GM19467 (cell line): ENCODE measurements around the gene ELN.
"Not testable (repeated sequence)": the region's sequence is repeated elsewhere in the genome, so short reads cannot be mapped to it uniquely, and the experiment has no call there.

Experiments used
- ATAC-seq: cut with Tn5 transposase; IDR thresholded peaks from one replicate; pipeline ENCODE4 v1.9.1; 2021; ENCODE audit warnings: mild to moderate bottlenecking, moderate library complexity; ENCODE audit not compliant: unreplicated experiment

The ELN gene

GRCh38 chr7:74000489-74001149 lies 27.4 kb upstream of the ELN start:
- no peak for ATAC-seq

GRCh38 chr7:74001150-74001494 lies 26.9 kb upstream of the ELN start:
- no peak for ATAC-seq

DNA sequence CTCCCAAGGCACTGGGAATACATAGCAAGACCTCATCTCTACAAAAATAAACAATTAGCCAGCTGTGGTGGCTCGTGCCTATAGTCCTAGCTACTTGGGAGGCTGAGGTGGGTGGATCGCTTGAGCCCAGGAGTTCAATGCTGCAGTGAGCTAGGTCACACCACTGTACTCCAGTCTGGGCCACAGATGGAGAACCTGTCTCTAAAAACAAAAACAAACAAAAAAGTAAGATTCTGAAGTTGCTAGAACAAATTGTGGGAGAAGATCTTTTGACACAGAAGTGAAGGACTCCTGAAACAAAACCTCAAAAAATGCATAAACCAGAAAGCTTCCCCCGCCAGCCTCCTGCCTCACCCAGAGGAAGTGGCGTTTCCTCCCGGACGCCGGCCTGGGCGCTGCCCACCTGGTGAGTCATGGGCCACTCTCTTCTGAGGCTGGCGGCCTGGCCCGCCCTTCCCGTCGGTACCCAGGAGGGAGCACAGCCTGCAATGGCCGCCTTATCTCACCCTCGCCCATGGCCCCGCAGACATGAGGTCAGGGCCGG lies 25.4 kb upstream of the ELN start:
- ATAC-seq: no peak

- no peak for ATAC-seq
These were observed 24.4 kb upstream of the ELN start for GRCh38 chr7:74003621-74004020.

DNA sequence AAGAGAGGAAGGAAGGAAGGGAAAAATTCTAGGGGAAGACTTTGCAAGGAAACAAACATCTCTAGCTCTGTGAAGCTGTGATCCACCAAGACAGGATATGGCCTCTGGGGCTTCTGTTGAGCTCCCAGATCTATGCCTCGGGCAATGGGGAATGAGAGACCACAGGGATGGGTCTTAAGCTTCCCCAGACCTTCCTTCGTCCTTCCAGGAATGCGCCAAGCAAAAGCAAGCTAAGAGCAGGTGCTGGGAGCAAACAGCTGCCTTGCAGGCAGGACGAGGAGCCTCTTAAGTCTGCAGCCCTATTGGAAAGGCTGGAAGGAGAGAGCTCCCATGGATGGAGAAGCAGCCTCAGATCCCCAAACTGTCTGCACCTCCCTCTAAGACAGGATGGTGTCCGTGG lies 21.9 kb upstream of the ELN start:
- no peak for ATAC-seq

DNA sequence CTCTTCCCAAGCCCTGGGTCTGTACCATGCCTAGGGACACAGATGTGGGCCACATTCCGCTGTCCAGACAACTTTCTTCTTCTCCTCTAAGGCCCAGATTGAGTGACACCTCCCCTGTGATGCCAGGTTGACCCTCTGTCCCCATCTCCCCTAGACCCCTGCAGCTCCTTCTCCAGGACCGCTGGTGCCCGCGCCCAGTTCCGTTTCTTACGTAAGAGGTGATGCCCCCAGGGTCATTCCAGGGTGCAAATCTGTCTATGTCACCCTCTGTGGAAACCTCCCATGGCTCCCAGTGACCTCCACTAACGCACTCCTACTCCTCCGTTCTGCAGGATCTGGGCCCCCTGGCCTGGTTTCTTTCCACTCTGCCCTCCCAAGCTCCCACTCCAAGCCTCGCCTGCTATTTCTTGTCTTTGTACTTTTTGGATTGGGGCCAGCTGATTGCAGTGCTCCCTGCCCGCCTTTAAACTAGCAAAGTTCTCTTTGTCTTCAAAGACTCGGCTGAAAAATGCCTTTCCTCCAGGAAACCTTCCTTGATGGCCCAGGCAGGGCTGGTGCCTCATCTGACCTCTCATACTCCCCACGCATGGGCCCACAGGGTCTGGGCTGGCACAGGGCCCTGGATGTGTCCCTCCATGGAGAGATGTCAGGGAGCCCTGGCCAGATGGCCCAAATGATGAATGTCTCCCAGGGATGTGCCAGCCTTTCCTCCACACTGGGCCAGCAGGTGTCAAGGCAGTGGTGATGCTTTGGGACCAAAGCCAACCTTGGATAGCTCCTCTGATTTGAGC lies 21.3 kb upstream of the ELN start:
- no peak for ATAC-seq

DNA sequence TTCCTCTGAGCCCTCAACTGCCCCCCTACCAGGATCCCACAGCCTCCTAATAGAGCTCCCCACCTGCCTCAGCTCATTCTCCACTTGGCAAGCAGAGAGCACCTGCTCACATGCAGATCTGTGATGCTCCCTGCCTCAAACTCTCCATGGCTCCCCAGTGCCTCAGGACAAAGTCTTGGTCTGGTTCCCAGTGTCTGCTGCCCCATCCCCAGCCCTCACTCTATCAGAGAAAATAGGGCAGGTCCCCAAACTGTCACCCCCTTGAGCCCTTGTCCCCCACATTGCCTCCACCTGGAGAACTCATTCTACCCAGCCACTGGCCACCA lies 20.8 kb upstream of the ELN start:
- no peak for ATAC-seq

- no peak for ATAC-seq
These were observed 19.3 kb upstream of the ELN start for GRCh38 chr7:74008687-74009086.

- no peak for ATAC-seq
These were observed 18.3 kb upstream of the ELN start for GRCh38 chr7:74009719-74010118.

DNA sequence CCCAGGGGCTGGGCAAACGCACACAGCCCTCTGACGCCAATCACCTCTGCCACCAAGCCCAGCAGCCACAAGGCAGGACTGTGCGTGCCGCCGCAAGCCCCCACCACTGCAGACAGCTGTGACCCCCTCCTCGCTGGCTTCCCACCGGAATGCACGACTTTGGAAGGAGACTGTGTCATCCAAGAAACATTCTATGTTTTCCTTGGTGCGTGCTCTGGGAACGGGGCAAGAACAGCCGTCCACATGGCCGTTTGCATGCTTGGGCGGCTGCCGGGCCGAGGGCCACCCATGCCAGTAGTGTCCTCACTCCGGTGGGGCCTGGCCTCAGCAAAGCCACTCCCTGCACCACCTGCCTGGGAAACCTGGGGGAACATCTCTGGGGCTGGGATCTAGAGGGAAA lies 17.6 kb upstream of the ELN start:
- ATAC-seq: no peak

GRCh38 chr7:74011421-74011820 lies 16.6 kb upstream of the ELN start:
- not testable (repeated sequence) for ATAC-seq

GRCh38 chr7:74012842-74013249 lies 15.1 kb upstream of the ELN start:
- ATAC-seq: peak; percentile 91

GRCh38 chr7:74013539-74014272 lies 14.3 kb upstream of the ELN start:
- ATAC-seq: no peak

DNA sequence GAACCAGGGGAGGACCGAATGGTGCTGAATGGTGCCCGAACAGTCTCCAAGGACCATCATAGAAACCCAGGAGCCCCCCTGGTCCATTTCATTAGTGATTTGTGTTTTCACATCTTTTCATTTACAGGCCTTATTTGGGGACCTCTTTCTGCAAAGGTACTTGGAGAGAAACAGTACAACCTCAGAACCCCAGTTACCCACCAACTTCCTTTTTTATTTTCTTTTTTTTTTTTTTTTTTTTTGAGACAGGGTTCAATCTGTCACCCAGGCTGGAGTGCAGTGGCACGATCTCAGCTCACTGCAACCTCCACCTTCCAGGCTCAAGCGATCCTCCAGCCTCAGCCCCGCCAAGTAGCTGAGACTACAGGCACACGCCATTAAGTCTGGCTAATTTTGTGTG lies 13.0 kb upstream of the ELN start:
- no peak for ATAC-seq

GRCh38 chr7:74015670-74016069 lies 12.3 kb upstream of the ELN start:
- ATAC-seq: no peak

DNA sequence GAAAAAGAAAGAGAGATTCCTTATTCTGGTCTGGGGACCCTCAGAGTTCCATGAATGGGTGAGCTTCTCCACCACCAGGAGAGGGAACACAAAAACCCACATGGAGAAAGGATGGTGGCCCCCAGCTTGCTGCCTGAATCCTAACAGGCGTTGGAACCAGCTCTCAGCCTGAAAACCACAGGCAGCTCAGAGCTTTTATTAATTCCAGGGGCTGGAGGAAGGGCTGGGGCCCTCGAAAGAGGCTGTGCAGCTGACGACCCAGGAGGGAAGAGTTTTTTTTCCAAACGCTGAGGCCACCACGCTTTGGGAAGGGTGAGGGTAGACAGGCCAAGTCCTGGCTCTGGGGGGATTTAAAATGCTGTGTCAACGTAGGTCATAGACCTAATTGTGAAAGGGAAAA lies 10.8 kb upstream of the ELN start:
- ATAC-seq: no peak

- ATAC-seq: no peak
These were observed 9.6 kb upstream of the ELN start for GRCh38 chr7:74018246-74018895.

GRCh38 chr7:74019149-74019548 lies 8.8 kb upstream of the ELN start:
- ATAC-seq: no peak

DNA sequence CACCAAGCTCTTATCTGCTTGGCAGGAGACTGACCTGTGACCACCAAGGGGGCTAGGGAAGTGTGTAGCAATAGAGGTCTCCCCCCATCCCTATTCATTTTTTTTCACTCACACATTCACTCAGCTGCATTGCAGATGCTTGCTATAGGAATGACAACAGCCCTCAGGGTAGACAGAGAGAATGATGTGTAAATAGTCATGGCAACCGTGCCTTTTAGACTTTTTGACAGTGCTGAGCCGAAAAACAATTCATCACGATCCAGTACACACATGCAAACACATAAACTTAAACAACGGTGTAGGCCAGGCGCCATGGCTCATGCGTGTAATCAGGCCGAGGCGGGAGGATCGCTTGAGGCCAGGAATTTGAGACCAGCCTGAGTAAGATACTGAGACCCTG lies 7.6 kb upstream of the ELN start:
- ATAC-seq: no peak

DNA sequence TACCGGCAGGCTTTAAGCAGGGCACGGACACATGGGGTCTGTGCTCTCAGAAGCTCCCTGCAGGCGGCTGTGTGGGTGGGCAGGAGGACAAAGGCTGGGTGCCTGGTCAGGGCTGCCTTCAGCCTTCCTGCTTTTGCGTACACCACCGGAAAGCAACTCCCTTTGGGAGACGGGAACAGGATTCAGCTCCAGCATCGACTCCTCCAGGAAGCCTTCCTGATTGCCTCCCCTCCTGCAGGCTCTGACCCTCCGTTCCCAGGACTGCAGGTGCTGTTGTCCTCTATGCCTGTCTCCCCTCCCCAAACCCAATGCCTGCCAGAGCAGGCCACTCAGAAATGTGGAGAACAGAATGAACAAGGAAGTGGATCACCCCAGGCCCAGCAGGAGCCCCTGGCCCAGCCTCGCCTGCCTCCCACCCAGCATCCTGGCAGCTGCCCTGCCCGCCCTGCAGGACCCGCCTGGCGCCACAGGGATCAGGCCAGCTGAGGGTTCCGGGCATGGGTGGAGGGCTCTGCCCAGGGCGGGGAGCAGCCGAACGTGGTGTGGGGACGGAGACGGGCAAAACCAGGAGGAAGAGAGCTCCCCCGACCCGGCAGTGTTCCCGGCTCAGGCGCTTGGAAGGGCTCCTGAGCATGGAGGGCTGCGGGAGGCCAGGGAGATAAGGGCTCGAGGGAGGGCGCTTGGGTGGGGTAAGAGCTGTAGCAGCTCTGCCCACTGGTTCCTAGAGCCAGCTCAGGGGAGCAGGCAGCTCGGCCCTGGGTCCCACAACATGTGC lies 6.2 kb upstream of the ELN start:
- ATAC-seq: no peak

DNA sequence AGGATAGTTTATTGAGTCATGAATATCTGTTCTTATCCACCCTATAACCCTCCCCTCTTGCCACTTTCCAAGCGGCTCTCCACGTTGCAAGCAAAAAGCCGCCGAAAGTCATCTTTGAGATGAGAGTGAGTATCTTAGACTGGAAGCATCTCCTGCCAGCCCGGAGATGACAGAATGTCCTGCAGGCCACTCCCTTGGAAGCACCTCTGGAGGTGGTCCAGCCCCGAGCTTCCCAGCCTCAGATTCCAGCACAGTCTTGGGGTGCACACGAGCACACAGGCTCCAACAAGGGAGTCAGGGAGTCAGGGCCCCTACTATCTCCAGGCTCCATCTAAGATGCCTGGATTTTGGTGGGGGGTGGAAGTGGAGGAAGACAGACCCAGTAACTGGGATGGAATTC lies 5.5 kb upstream of the ELN start:
- ATAC-seq: no peak
